Inflammatory macrophage (primary cell): ENCODE data around the gene GDPGP1.
"Not testable (repeated sequence)": the region's sequence is repeated elsewhere in the genome, so short reads cannot be mapped to it uniquely, and the experiment has no call there.

Experiments used
- DNase-seq, 2 donors: peaks; one replicate each; pipeline ENCODE4 v3.0.0-alpha.2; 2020 to 2022
- total RNA-seq, 18 experiments: gene quantifications; one replicate each; lab custom pipeline; 2026; ENCODE audit warnings: mixed read lengths in 6 of 18, inconsistent platforms in 2 of 18; lab: John Stamatoyannopoulos, UW

The GDPGP1 gene, protein sequence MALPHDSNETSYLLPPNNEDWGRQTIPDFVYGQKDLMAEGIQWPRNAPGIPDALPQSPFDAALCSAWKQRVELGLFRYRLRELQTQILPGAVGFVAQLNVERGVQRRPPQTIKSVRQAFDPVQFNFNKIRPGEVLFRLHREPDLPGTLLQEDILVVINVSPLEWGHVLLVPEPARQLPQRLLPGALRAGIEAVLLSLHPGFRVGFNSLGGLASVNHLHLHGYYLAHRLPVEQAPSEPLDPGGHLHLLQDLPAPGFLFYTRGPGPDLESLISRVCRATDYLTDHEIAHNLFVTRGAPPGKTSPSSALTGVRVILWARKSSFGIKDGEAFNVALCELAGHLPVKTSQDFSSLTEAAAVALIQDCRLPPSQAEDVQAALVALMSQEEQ
- total RNA-seq: 0.52 to 7.5 (median 4.5) reads per million in 18 experiments

DNA sequence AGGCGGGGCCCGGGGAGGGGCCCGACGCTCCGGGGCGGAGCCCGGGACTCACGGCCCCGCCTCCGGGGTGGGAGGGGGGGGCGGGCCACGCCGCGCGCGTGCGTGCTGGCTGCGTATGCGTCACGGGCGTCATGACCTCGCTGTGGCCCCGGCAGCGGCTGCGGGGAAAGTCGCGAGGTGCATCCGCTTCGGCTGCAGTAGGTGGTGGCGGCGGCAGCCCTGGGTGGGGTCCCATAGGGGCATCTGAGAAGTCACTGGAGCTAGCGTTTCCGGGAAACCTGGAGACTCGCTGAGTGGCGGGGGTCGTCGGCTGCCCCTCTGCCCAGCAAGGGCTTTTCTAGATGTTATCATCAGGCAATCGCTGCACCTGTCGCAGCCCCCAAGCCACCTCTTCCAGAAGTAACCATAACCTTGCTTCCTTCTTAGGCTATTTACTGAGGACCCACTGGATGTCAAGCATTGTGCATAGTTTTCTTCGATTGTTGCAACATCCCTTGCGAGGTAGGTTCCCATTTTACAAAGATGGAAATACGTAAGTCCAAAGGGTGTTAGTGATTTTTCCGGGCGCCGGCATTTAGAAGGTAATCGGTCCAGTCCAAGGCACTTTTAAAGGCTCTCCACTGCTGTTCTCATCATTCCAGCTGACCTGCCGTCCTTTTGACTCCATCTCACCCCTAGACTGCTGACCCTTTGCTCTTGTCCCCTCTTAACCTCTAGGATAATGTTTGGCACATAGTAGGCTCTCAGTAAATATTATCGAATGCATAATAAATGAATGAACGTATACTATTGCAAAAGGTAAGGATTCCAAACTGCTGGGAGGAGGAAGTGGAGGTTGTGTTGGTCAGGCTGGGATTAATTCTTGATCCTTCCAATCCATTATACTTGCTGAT, at the start of gene GDPGP1:
Gene GDPGP1 (plus strand): TSS at position 114 of the 893 bp plus-strand sequence. CDS start 6,700 bp downstream, outside the sequence.
- DNase-seq: peak; percentile 22 to 40

DNA sequence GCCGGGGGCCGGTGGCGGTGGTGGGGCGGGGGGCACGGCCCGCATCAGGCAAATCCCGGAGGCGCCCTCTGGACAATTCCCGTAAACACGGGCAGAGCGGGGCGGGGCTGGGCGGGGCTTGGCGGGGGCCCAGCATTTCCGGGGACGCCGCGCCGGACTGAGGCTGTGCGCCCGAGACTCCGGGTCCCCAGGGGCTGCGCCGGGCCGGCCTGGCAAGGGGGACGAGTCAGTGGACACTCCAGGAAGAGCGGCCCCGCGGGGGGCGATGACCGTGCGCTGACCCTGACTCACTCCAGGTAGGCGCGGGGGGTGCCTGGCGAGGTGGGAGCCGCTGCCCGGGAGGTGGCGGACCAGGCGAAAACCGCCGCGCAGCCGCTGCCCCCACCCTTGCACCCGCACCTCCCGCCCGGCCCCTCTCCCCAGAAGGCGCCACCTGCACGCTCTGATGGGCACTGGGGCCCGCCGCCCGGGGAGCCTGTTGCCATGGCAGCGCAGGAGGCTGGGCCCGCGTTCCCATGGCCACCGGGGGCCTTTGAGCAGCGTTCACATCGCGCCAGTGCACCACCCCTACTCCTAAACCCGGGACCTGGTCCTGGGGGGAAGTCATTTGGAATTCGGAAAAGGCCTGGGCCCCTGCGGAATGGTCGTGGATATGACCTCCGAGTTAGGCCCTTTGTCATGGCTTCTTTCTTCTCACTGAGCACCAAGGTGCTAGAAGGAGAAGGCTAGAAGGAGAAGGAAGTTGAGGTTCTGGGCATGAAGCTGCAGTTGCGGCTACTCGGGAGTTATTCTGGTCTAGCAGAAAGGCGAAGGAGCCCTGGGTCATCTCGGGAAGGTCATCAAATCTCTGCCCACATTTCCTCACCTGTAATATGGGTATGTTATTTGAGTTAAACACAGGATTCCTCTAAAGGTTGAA, 49.0 kb upstream of the GDPGP1 start:
- peak; percentile 12 to 27 for DNase-seq

DNA sequence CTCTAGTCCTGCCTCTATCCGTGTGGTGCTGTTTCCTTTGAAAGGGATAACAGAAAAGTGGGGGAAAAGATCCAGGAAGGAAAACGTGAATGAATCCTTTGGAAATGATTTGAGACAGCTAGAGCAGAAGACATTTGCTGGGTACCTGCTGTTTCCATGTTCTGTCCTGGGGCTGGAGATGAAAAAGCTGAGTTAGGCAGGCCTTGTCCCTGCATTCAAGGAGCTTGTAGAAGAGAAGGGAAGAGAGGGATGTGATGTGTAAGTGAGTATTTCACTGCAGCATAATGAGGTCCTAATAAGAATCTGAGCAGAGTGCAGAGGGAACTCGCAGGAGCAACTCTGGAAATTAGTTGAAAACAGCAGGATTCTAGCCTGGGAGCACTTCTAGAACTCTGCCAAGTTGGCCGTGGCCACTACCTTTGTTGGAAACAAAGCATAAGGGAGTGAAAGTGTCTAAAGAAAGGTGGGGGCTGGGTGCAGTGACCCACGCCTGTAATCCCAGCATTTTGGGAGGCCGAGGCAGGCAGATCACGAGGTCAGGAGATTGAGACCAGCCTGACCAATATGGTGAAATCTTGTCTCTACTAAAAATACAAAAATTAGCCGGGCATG, 46.6 kb upstream of the GDPGP1 start:
- DNase-seq: no peak

DNA sequence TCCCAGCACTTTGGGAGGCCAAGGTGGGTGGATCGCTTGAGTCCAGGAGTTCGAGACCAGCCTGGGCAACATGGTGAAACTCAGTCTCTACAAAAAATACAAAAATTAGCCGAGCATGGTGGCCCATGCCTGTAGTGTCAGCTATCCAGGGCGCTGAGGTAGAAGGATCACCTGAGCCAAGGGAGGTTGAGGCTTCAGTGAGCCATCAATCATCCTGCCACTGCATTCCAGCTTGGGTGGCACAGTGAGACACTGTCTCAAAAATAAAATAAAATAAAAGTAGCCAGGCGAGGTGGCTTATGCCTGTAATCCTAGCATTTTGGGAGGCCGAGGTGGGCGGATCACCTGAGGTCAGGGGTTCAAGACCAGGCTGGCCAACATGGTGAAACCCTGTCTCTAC, 45.9 kb upstream of the GDPGP1 start:
- DNase-seq: not testable (repeated sequence)

DNA sequence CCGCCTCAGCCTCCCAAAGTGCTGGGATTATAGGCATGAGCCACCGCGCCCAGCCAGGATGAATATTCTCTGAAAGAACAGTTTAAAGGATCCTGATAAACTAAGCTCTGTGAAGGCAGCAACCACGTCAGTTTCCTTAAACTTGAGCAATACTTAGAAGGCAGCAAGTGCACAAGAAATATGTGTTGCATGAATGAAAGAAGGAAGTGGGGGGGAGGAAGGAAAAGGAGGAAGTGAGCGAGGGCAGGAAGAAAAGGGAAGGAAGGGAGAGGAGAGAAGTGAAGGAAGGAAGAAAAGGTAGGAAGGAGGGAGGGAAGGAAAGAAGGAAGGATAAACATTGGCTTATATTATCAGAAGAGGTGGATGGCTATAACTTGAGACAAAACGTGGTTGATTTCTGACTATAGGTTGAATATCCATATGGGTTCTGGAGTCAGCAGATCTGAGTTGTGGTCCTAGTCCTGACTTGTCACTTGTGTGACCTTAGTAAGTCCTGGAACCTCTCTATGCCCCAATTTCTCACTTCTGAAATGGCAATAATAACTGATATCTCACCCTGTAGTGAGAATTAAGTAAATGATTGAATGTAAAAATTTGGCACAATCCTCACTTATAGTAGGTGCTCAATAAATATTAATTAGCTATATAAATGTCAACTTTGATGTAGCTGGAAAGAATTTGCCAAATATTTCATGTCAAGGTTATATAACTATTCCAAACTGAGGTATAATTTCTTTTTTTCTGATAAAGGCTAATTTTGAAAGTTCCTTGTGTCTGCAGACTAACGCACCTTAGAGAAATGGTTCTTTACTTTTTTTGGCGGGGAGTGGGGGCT, 44.9 kb upstream of the GDPGP1 start:
- DNase-seq: peak; percentile 65 to 86

DNA sequence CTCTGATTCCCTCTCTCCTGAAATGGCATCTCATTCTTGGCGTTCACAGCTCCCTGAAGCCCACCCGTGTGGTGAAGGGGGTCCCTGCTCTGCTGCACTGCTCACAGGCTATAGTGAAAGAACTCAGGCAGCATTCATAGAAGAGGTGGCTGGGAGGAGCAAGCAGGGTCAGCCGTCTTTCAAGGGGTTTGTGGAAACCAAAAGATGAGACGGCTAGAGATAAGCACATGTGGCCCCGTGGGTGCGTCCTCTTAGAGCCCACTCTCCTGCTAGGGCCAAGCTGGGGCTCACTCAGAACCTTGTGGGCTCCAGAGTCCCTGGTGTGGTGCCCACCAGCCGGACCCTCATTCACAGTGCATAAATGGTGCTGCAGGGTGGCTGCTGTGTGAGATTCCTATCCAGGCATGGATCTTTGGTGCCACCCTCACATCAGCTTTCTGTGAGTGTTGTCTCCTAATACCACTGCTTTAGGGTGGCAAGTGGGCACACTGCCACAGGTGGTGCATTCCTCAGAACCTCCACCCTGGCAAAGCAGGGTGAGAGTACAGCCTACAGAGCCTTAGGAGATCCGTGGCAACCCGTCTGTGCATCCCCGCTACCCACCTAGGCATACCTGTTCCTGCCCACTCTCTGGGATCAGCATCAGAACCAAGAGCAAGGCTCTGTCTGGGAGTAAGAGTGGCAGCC, 44.1 kb upstream of the GDPGP1 start:
- no peak for DNase-seq

DNA sequence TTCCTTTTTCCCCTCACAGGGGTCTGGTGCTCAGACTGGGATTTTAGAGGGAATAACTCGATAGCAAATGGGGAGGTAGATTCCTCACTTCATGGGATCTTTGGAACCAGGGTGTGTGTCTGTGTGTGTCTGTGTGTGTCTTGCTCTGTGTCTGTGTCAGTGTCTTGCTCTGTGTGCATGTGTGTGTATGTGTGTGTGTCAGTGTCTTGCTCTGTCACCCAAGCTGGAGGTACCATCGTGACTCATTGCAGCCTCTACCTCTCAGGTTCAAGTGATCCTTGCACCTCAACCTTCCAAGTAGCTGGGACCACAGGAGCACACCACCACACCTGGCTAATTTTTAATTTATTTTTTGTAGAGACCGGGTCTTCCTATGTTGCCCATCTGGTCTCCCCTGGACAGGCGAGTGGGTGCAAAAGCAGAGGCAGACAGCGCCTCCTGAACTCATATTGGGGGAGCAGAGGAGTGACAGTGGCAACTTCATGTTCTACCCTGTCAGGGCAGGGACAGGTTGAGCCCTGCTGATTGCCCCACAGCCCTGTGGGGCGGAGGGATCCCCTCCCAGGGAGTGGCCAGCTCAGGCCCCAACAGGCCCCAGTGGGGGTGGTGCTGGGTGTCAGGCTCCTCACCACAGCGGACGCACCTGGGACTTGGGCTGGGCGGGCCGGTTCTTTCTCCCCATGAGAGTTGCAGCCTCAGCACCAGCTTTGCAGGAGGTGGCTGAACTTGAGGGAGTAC, 43.2 kb upstream of the GDPGP1 start:
- no peak for DNase-seq

DNA sequence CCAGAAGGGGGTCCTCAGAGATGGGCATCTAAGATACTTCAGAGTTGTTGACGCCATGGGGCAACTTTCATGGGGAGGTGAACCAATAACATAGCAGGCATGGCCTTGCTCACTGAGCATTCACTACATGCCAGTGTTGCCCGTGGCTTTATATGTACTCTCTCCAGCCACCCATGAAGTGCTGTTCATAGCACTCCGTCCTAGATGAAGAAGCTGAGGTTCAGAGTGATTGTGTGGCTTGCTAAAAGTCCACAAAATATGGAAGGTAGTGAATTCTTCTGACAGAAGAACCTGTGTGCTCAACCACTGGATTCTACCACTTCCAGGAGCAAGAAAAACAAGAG, 42.7 kb upstream of the GDPGP1 start:
- DNase-seq: no peak

DNA sequence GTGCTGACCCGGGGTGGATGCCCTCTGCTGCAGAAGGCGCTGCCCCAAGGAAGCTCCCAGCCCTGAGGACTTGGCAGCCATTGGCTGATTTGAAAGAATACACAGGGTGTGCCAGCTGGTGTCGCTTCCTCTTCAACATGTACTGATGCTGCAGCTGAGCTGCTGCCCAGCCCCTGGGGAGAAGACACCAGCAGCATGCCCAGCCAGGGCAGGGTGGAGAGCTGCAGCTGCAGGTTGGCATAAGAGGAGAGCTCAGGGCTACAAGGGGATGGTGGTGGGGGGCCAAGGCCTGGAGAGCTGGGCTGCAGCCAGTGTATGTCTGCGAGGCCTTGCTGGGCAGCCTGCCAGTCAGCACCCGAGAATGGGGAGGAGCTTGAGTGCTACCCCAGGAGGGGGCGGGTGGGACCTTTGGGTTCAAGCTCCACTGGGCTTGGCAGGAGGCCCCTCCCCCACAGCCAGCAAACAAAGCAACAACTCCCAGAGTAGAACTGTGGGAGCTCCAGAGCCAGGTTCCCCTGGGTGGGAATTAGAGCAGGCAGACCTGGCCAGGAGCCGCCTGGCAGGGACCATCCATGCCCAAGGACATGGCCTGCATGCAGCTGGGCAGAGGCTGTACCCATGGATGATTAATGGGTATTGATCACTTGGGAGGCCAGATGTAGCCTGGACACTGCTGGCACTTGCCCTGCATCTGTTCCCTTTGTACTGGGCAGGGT, 42.1 kb upstream of the GDPGP1 start:
- DNase-seq: peak; percentile 45 to 56

DNA sequence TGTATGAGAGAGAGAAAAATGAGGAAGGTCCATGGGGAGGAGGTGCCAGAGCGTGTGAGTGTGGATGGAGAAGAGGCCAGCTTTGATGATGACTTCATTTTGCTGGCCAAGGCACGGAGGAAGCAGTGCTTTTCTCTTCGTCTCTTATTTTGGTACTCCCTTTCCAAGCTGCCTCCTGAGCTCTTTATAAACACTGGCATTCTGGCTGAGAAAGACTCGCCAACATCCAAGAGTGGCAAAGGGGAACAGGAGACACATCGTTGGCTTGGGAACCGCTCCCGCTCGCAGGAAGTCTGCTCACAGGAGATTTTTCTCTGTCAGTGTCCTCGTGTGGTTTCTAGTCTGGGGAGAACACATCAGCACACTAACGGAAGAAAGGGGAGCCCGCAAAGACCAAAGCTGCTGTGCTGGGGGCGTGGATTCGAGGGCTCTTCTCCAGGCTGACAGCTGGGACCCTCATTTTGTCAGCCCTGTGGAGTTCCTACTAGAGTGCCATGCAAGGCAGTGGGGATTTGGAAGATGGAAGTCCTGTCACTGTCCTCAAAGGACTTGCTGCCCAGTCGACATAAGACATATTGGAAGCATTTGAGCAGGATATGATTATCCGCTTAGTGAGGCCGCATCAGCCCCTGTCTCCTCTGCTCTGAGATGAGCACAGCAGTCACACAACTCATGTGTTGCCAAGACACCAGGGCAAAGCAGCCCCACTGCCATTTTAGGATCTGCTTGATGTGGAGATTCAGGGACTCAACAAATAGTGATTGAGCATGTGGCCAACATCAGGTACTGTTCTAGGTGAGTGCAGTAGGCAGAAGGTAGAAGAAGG, 40.8 kb upstream of the GDPGP1 start:
- peak; percentile 42 to 51 for DNase-seq

DNA sequence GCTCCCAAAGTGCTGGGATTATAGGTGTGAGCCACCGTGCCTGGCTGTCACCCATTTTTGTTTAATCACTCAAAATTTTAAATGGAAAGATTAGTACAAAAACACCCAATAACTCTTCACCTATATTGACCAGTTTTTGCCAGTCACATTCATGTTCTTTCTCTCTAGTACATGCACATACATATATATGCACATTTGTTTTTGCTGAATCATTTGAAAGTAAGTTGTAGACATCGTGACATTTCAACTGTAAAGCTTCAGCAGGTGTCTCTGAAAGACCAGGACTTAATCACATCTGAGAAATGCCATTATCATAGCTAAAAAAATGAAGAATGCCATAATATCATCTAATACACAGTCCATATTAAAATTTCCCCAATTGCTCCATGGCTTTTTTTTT, 39.4 kb upstream of the GDPGP1 start:
- no peak for DNase-seq

DNA sequence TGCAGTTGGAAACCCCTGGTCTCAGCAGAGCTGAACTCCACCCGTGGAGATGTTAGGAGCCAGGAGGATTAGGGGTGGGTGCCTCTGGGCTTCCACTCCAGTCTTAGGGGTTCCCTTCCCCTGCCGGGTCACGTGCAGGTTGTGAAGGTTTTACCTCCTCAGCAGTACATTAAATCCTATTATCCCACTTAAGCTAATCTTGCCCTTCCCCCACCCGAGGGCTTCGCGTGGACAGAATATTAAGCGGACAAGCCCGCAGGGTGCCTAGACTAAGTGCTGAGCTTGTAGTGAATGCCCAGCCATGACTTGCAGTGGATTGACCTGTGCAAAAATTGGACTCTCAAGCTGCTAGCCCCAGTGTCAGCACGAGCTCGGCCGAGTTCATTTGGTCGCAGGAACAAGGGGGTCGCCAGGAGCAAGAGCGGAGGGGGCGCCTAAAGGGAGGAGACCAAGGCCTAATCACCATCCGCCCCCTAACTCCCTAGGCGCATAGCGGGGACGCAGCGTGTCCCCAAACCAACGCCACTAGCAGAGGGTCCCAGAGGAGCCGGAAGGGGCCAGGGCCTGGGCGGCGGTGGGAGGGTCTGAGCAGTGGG, 33.4 kb upstream of the GDPGP1 start:
- no peak for DNase-seq

DNA sequence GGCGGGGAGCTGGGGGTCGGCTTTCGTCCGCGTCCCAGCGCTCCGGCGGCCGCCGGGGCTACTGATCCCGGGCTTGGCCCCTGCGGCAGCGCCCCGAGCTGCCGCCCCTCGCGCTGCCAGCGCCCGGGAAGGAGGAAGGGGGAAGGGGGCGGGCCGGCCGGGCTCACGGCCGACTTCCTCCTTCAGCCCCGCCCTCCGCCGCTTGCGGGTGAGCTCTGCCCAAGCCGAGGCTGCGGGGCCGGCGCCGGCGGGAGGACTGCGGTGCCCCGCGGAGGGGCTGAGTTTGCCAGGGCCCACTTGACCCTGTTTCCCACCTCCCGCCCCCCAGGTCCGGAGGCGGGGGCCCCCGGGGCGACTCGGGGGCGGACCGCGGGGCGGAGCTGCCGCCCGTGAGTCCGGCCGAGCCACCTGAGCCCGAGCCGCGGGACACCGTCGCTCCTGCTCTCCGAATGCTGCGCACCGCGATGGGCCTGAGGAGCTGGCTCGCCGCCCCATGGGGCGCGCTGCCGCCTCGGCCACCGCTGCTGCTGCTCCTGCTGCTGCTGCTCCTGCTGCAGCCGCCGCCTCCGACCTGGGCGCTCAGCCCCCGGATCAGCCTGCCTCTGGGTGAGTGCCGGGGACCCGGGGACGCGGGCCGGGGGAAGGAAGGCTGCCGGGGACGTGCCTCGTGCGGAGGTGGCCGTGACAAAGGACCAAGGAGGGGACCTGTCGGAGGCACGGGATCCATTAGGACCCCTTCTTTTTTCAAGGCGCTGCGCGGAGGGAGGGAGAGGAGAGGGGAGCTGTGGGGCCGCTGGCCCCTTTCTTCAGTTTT, 32.7 kb upstream of the GDPGP1 start, which contains the start of gene SEMA4B:
Gene SEMA4B (plus strand): TSS at position 201 of the 814 bp plus-strand sequence. CDS start 249 bp downstream, at position 450.
- DNase-seq: peak; percentile 64 to 78

DNA sequence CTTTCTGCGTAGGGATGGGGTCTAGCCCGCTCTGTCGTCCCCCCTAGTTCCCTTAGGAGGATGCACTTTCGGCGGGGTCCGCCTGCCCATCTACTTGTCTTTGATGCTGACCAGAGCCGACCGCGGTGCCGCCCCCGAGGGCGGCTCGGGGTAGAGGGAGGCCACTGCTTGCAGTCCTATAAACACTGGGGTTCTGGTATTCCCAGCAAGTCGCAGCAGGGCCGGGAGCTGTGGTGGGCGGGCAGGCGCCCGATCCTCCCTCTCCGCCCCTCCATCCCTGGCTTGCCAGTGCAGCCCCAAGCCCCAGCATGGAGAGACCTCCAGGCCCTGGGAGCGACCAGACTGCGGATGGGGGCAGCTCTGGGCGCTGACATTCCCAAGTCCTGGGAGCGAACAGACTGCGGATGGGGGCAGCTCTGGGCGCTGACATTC, 32.0 kb upstream of the GDPGP1 start:
- DNase-seq: no peak

DNA sequence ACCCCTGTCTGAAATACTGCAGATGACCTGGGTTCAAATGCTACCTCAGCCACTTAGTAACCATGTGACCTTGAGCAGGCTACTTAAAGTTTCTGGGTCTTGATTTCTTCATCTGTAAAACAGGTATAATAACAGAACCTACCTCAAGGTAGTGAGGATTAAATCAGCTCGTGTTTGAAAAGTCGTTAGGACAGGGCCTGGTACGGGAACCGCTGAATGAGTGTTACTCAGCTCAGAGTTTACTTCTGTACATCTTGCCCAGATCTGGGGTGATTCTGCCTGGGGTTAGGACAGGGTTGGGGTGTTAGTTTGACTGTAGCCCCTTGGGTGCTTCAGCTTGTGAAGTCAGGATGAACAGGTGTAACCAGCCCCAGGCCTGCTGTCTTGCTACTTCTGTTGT, 31.1 kb upstream of the GDPGP1 start:
- no peak for DNase-seq

DNA sequence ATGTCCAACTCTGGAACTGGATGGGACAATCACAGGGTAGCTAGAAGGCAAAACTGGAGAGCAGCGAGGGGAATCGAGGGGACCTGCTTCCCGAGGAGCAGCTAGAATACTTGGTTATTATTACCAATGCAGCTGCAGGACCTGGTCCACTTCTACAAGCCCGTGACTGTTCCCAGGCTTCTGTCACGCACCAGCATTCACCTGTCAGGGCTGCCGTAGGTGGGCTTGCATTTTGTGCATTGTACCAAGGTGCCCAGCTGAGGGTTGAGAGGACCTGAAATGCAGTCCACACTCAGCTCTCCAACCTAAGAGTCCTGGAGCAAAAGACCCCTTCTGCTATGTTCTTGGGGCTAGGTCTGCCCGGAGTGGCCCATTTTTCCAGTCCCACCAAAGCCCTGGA, 30.5 kb upstream of the GDPGP1 start:
- DNase-seq: no peak

DNA sequence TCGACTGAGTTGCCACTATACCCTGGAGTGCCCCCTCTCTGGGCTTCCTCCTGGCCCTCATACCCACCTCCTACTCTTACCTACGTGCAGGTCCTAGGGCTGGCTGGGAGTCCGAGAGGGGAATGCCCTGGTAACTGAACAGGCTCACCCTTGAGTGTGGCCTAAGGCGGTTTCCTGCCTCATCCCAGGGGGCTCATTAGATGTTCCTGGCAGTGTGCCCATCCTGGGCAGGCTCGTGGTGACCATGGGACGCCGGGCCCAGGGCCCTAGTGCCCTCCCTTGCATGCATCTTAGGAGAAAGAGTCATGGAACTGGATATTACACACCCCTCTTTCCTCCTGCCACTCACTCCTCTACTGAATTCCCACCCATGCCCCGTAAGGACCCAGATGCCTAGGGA, 30.1 kb upstream of the GDPGP1 start:
- DNase-seq: no peak
